Left renal cortex interstitium (tissue), 4 donors: ENCODE measurements around the gene ACAD9. TPM values are rescaled to one million over a fixed set of nuclear protein-coding genes. Genes with fewer than 3 reads are reported as not detected.
"Not testable (repeated sequence)": the region's sequence is repeated elsewhere in the genome, so short reads cannot be mapped to it uniquely, and the experiment has no call there.

Experiments
- DNase-seq, 4 donors: peaks; one replicate each; pipeline ENCODE4 v3.0.0-alpha.2; 2013; ENCODE audit warnings: low read depth in 4 of 4, low spot score in 2 of 4, missing footprints in 1 of 4
- polyA plus RNA-seq, 4 donors: library from polyadenylated mRNA; unstranded; fragments of 120-200 nt; gene quantifications; one replicate each; pipeline ENCODE4 v1.2.1, GENCODE V29; 2013; ENCODE audit not compliant: insufficient read length in 4 of 4

ACAD9 gene
- polyA plus RNA-seq, 4 donors, result 29.9 to 51.0 (median 41.1) TPM

DNA sequence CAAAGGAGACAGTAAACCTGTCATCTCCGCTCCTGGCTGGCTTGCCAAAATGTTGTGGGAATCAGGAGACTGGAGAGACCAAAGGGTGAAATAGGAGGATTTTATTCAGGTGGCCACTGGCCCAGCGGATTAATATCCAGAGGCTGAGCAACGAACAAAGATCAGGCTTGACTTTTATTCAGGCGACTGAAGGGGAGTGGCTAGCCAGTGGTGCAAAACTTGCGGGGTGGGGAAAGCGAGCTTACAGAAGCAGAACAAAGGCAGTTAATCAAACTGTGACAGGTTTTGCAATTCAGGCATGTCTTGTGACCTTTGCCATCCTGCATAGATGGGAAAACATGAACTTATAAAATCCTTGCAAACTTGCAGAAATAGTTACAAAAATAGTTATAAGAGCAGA, 19.8 kb upstream of the ACAD9 start:
- DNase-seq, result no peak

DNA sequence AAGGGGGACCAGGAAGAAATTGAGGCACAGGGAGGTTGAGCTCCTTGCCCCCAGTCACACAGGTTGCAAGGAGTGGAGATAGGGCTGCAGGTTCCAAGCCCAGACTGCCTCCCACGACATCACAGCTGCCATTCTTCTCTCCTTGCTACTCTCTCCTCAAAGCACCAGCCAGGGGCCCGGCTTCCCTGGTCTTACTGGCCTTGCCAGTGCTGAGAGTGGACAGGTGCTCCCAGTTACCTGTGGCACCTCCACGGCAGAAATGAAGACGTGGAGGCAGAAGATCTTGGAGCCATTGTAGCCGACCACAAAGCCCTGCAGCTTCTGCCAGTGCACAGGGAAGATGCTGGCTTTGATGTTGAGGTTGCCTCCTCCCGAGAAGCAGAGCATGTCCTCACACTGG, 17.9 kb upstream of the ACAD9 start:
- no peak for DNase-seq

DNA sequence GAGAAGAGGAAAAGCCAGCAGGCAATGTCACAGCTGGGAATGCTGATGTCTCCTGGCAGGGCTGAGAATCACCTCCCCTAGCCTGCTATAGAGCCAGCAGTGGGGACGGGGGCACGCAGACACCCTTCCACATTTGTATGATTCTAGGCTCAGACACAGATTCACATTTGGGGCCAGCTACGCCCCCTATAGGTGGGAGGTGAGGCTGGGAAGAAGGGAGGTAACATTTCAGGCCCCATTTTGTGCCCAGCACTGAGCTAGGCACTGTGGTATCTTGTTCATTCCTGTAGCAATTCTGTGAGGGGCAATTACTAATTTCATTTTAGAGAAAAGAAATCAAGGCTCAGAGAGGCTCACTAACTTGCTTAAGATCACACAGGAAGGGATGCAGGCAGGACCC, 15.9 kb upstream of the ACAD9 start:
- no peak for DNase-seq

DNA sequence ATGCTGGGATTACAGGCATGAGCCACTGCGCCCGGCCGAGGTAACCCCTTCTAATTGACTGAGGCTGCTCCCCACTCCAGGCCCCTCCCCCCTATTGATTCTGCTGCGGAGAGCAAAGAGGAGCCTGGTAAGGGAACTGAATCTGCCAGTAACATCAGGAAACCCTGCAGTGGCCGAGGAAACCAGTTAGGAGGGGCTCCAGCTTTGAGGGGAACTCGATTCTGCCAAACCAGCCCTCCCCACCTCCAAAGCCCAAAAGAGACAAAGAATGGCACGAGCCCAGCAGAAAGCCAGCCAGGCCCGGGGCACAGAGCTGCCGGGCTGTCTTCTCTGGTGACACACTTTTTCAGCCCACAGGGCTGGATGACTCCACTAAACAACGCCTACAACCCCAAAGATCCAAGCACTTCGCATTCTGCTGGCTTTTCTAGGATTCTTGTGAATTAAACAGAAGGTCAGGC, 15.0 kb upstream of the ACAD9 start:
- no peak for DNase-seq

DNA sequence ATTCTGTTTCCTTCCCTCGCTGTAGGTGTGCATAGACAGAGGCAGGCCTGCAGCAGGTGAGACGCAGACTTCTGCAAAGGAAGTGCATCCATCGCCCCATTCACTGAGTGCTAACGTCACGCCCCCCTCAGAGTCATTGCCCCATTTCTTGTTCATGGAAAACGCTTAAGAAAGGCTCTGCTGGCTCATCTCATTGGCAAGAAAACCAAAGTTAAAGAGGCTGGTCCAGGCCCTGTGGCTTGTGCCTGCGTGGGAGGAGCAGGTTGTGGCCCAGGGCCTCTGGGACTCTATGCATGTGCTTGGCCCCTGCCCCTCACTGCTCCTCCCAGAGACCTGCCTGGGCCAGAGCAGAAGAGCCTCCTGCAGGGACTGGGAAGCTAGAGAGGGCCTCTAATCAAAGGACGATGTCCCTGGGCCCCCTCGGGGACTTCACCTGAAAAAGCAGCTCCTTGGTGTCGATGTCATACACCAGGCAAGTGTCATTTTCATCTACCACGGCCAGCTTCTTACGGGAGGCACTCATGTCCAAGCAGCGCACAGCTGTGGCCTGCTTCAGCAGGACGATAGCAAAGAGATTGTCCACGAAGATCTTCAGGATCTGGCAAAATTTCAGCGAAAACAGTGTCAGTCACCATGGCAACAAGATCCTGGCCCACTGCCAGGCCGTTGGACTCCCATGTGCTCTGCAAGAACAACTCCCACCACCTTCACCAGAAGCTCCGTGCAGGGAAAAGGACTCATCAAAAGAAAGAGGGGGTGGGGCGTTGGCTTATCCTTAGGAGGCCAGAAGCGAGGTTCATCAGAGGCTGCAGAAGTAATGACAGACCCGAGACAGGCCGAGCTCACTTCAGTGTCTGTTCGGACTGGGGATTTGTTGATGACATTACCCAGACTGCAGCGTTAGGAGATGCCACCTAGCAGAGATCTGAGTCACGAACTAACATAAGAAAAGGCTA, 14.3 kb upstream of the ACAD9 start:
- DNase-seq, result peak in 1 of 4 donors; percentile 41

DNA sequence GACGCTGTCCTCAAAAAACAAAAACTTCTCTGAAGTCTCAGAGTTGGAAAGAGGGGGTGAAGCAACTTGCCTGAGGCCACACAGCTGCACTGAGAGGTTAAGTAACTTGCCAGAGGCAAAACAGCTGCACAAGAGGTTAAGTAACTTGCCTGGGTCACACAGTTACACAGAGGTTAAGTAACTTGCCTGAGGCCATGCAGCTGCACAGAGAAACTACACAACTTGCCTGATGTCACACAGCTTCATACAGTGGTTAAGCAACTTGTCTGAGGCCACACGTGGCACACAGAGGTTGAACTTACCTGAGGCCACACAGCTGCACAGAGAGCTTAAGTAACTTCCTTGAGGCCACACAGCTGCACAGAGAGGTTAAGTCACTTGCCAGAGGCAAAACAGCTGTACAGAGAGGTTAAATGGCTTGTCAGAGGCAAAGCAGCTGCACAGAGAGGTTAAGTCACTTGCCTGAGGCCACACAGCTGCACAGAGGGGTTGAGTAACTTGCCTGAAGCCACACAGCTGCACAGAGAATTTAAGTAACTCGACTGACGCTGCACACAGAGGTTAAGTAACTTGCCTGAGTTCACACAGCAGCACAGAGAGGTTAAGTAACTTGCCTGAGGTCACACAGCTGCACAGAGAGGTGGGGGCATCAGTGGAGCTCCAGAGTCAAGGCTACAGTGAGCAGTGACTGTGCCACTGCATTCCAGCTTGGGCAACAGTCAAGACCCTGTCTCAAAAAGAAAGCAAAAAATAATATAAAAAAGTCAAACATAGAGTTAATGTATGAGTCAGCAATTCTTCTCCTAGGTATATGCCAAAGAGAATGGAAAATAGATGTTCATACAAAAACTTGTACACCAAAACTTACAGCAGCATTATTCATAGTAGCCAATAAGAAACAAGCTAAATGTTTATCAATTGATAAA, 12.0 kb upstream of the ACAD9 start:
- DNase-seq, result no peak

DNA sequence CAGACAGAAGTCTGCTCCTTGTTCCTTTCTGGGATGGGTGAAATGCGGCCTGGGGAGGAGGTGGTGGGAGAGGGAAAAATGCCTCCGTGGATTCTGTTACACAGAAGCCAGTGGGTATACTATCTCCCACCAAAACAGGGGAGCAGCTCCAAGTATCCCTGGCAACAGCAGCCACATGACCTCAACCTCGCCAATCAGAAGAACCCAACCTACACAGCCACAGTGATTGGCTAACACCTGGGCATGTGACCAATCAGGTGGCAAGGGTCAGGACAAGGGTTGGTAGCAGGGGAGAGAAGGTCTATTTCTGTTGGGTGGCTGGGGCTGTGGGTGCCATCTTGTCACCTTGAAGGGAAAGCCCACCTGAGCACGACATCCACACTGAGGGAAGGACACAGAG, 9.1 kb upstream of the ACAD9 start:
- no peak for DNase-seq

DNA sequence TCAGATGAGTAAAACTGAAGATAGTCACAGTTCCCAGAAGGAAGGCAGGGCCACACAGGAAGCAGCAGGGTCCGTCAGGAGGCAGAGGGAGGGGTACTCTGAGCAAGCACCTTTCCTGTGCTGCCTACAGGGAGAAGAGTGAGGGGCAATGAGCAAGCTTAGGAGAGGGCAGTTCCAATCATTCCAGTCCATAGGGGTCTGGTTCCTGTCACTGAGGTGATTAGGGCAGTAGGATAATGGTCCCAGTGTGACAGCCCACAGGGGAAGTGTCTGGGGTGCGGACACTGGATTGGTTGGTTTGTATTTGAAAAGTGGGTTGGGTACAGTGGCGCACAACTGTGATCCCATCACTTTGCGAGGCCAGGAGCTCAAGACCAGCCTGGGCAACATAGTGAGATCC, 7.1 kb upstream of the ACAD9 start:
- no peak for DNase-seq

DNA sequence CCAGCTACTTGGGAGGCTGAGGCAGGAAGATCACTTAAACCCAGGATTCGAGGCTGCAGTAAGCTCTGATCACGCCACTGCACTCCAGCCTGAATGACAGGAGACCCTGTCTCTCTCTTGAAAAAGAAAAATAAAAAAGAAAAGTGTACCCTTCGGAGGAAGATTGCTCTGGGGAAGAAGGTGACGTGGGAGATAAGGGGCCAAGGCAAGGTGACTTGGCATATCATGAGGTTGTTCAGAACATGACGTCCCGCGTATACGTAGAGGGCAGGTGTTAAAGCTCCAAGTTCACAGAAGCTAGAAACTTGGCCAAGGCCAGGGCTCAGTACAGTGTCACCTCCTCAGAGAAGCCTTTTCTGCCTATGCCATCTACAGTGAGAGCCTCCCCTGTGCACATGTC, 6.7 kb upstream of the ACAD9 start:
- DNase-seq, result no peak

DNA sequence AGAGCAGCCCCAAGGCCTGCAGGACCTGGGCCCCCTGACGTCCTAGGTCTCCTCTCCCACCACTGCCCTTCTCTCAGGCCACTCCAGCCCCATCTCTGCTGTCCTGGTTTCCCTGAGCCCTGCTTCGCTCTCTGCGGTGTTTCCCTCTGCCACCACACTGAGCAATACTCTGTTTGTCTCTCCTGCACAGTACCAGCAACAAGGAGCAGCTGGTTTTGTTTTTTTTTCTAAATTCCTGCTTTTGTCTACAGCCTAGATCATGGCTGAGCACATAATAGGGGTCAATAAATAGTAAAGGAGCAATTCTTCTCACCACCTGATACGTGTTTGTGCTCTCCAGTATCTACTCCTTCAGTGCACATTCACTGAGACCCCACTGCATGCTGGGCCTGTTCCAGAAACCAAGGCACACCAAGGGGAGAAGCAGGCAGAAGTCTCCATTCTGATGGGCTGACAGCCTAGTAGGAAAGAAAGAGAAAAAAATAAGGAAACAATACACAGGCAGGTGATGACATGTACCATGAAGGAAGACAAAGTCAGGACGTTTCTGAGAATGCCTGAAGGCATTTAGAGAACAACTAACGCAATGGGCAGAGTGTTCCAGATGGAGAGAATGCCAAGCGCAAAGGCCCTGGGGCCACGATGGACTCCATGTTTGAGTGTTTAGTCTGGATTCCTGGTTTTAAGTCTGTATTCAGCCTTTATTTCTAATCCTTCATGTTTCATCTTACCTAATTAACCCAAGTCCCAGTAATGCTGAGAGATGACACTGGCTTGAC, 6.0 kb upstream of the ACAD9 start:
- DNase-seq, result no peak

DNA sequence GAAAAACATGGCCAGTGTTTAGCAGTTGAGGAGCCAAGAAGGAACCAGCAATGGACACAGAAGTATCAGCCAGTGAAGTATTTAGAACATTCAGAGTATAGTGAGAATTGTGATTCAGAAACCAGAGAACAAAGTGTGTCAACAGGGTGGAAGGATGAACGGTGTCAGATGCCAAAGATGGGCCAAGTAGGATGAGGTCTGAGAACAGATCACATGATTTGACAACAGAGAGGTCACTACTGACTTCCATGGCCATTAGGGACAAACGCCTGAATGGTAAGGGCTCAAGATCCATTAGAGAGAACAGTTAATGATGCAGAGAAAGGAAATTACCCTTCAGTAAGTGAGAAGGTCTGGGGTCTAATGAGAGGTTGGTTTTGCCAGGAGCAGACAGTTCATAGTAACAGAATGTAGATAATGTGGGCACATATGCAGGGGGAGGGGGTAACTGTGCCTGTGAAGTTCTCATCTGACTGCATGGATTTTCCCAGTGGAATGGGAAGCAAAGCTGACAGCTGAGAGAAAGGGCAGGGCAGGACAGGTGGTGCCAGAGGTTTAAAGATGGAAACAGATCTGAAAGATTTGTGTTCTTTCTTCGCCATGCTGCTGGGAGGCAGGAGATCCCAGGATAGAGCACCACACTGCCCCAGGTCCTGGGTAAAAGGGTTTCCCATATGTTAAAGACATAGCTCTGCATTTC, 4.8 kb upstream of the ACAD9 start:
- DNase-seq, result no peak

DNA sequence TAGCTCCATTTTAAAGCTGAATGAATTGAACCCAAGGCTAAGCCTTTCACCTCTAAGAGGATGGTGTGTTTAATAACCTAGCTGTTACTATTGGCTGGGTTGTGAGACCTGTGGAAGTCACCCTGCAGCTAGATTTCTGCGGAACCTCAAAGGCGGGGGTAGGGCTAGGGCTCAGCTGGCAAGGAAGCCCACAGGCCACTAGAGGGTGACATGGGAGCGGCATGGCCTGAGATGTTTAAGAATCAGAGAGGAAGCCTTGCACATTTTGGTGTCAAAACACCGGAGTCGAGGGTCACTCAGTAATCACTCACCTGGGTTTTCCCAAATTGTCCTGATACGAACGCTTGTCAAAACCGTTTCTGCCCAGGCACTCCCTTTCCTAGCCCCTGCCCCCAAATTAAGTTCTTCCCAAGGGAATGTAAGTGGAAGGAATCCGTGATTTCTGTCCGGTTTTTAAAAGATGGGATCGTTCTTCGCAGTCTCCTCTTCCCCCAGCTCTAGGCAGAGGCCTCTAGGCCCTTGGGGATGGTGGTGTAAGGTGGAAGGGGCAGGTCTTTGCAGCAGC, 3.8 kb upstream of the ACAD9 start:
- no peak for DNase-seq

DNA sequence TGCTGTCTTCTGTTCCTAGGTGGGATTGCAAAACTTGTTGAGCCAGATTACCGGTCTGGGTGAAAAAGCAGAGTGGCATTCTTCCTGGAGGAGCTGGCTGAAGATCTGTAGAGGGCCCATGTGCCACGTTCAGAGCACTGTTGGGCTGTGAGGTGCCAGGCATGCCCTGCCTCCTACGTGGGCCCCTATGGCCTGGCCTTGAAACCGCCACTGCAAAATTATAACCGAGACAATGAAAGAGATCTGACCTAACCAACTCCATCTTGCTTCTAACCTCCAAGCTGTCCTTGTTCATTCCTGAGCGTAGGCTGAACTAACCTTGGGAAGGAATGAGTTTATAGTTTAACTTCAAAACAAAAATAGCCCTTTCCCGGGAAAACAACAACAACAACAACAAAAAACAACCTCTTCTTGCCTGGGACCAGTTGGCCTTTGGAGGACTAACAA, 1.4 kb upstream of the ACAD9 start:
- DNase-seq, result no peak

DNA sequence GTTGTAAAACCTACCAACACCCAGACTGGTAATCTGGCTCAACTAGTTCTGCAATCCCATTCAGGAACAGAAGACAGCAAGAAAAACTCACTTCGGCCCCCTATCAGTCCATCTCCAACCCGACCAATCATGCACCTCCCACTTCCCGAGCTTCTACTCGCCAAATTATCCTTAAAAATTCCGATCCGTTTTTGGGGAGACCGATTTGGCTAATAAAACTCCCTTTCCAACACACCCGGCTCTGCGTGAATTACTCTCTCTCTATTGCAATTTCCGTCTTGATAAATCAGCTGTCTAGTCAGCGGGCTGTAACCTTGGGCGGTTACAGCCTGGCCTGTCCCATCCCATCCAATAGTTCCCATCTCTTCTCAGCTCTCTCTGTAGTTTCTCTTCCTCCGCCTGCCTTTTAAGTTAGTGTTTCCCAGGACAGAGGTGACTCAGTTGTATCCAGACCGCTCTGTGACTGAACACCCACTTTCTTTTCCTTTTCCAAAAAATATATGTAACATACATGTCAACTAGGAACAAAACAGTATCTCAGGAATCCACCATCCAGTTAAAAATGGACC, 780 bp upstream of the ACAD9 start:
- peak in 1 of 4 donors; percentile 26 for DNase-seq

DNA sequence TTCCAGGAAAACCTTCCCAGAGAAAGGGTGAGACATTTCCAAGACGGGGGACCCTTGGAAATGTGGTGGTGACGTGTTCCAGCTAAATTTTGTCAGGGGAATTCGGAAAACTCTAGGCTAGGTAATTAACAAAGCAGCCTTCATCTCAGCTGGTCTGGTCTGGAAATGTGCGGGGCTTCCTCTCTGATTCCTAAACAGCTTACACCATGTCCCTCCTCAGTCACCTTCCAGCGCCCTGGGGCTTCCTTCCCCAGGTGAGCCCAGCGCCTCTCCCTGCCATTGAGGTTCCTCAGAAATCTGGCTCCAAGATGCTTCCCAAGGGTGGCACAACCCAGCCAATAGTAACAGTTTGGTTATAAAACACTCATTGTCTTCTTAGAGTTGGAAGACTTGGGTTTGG, 571 bp downstream of the ACAD9 start:
- no peak for DNase-seq

DNA sequence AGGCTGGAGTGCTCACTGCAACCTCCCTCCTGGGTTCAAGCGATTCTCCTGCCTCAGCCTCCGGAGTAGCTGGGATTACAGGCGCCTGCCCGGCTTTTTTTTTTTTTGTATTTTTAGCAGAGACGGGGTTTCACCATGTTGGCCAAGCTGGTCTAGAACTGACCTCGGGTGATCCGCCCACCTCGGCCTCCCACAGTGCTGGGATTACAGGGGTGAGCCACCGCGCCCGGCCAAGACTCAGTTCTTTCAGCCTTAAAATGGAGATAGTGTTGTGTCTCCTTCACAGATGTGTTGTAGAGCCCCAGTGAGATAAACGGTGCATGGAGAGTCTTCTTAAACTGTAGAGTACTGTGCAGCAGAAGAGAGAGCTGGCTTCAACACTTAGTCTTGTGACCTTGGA, 1.0 kb downstream of the ACAD9 start:
- not testable (repeated sequence) for DNase-seq

DNA sequence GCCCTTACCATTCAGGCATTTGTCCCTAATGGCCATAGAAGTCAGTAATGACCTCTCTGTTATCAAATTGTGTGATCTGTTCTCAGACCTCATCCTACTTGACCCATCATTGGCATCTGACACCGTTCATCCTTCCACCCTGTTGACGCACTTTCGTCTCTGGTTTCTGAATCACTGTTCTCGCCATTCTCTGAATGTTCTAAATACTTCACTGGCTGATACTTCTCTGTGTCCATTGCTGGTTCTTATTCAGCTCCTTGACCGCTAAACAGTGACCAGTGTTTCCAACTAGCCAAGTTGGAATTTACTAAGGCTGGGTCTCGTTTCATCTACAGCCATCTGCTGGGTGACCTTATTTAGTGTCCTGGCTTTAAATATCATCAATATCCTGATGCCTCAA, 2.2 kb downstream of the ACAD9 start:
- no peak for DNase-seq

DNA sequence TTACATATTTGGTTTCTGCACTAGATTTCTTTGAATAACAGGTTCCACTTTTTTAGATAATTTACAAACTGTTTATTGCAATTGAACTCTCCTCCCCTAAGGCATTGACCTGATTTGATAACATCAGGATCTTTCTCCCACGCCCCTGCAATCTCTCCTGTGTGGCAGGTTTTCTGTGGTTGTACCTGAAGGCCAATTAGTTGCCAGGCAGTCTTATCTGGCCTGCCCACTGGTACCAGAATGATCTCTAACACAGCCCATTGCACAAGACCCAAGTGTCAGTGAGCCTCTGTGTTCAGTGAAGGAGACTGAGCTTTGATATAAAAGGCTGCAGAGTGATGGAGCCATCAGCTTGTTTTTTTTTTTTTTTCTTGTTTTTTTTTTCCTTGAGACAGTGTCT, 3.3 kb downstream of the ACAD9 start:
- no peak for DNase-seq

DNA sequence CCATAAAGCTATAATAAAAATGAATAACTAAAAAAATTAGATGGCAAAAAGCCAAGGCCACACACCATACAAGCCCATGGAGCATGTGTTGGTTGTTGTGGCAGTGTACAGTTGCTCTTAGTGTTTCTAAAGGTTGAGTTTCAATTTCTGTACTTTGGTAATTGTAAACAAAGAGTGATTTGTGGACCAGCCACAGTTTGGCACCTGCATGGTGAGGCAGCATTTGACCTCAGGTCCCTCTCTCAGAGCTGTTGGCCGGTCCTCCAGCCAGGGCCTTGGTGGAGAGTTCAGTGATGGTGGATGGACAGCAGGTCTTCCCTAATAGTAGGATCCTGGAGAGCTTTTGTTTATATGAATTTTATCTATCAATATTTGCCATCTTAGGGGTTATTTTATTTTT, 5.6 kb downstream of the ACAD9 start:
- DNase-seq, result no peak
